HG02763 (cell line): ENCODE data around the gene PDIA6.

ENCODE experiments used
- ATAC-seq: cut with Tn5 transposase; IDR thresholded peaks from one replicate; pipeline ENCODE4 v1.9.1; 2021; ENCODE audit warnings: mild to moderate bottlenecking, moderate library complexity; ENCODE audit not compliant: unreplicated experiment

The PDIA6 gene, protein sequence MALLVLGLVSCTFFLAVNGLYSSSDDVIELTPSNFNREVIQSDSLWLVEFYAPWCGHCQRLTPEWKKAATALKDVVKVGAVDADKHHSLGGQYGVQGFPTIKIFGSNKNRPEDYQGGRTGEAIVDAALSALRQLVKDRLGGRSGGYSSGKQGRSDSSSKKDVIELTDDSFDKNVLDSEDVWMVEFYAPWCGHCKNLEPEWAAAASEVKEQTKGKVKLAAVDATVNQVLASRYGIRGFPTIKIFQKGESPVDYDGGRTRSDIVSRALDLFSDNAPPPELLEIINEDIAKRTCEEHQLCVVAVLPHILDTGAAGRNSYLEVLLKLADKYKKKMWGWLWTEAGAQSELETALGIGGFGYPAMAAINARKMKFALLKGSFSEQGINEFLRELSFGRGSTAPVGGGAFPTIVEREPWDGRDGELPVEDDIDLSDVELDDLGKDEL

DNA sequence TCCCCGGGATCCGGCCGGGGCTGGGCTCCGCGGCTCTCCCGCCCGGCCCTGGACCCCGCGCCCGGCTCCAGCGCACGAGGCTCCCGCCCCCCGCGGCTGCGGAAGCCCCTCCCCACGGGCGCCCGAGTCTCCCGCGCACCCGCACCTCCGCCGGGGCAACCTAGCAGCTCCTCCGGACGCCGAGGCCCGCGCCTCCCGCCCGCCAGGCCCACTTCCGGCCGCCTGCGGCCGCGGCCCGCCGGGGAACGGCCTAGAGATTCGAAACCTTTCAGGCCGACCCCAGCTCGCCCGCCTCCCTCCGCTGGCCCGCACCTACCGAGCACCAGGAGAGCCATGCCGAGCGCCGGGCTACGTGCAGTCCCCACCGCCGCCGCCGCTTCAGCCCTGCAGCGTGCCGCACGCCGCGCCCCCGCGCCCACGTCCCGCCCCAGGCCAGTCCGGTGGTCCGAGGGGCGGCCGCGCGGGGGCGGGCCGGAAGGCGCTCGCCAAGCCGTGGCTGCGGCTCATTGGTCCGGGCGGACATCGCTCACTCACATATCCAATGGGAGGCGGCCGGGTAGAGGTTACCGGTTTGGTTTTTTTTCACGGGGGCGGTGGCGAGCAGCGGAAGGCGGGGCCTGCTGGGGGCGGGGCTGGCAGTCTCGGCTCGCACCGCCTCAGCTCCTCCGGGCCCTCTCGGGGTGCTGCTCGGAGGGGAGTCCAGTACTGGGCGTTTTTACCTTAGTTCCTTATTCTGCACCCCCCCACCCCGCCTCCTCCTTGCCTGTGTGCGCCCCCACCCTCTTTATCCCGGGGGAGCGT lies at the start of gene PDIA6:
Gene PDIA6, minus strand, starts transcription at position 424 of the 801 bp plus-strand sequence. Its CDS starts 89 bp downstream, at position 335.
- ATAC-seq = peak; percentile 94

DNA sequence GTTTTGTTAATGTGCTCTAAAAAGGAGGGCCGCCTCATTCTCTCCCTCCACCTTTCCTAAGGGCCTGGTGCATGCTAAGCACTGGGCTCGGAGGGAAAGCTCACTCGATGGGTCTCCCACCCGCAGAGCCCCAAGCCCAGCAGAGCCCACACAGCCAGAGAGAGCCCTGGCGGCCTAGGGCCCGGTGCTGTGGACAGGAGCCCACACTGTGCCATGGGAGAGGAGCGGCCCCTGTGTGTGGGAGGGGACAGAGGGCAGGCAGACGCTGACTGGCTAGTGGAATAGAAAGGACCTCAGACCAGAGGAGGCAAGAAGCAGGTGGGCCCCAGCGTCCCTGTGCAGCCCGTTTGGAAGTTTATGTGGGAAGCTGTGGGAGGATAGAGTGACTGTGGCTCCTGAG lies 49.7 kb upstream of the PDIA6 start:
- ATAC-seq = no peak

DNA sequence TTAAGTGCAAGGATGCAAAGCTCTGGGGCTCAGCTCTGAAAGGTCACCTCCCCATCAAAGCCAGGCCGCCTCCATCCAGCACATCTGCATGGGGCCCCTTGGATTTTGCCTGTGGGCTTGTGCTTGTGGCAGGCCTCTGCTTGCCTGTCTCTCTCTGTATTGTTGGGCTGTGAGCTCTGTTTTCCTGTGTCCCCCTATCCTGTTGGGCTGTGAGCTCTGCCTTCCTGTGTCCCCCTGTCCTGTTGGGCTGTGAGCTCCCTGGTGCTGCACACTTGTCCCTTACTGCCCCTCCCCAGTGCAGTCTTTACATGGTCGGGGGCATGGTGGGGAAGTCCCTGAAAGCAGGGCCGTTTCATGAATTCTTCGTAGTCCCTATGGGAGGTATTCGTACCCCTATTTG lies 49.2 kb upstream of the PDIA6 start:
- no peak for ATAC-seq

DNA sequence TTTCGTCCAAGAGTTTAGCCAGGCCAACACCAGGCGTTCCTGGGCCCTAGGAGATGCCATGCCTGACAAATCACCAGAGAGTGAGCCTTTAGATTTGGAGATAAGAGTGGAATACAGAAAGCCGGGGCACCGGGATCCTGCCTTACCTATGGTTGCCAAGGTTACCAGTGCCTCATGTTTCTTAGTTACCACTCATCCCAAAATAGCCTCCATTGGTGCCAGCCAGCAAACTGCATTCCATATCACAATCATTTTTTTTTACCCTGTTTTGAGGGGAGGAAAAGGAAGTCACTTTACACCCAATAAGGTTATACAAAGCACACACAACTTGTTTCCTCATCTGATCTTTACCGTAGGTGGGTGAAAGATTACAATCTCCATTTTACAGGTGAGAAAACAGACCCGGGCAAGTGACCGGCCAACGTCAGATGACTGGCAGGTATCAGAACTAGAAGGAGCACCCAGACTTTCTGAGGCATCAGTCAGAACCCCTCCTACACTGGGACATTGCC lies 48.3 kb upstream of the PDIA6 start:
- ATAC-seq = no peak

DNA sequence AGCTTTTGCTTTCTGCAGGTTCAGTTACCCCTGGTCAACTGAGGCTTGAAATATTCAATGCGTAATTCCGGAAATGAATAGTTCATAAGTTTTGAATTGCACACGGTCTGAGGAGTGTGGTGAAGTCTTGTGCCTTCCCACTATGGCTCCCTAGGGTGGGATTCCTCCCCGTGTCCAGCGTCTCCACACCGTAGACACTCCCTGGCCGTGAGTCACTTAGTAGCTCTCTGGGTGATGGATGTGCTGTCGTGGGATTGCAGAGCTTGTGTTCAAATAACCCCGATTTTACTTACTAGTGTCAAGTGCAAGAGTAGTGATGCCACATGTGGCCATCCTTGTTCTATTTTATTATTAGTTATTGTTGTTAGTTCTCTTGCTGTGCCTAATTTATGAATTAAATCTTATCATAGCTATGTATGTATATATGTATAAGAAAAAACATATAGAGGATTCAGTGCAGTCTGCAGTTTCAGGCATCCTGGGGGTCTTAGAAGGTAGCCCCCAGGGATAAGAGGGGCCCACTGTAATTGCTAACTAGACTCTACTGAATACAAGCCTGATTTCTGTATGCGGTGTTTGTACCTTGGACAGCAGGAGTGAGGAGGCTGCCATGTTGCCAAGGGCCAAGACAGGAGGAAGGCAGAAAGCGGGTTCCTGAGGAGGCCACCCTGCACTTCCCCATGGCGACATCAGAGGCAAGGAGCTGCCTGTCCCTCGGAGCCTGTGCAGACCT lies 47.7 kb upstream of the PDIA6 start:
- no peak for ATAC-seq

DNA sequence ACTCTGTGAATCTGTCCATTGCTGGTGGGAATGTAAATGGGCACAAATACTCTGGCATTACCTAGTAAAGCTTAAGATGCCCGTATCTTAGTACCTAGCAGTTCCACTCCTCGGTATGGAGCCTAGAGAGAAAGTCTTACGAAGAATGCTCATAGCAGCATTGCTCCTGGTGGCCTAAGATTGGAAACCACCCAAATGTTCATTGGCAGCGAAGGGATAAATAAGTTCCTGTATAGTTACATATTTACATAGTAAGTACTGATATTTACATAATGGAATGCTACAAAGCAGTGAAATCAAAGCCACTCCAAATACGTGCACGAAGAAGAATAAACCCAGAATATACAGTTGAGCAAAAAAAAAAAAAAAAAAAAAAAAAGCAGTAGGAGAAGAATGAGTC lies 46.7 kb upstream of the PDIA6 start:
- ATAC-seq = no peak

DNA sequence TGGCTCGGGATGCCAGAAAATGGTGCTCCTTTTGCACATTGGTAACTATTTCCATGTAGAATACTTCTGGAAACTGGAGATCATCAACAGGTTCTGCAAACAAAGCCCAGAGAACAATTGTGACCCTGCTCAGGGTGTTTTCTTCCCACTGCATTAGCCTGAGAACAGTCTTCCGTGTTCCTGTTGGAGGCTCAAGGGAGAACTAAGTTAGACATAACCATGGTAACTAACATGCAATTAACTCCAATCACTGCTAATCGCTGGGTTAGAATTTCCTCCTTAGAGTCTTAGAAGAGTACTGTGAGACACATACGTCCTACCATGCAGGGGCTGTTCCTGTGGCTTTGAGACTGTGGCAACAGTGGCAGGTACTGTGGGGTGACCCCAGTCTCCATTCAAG lies 36.0 kb upstream of the PDIA6 start:
- ATAC-seq = no peak

DNA sequence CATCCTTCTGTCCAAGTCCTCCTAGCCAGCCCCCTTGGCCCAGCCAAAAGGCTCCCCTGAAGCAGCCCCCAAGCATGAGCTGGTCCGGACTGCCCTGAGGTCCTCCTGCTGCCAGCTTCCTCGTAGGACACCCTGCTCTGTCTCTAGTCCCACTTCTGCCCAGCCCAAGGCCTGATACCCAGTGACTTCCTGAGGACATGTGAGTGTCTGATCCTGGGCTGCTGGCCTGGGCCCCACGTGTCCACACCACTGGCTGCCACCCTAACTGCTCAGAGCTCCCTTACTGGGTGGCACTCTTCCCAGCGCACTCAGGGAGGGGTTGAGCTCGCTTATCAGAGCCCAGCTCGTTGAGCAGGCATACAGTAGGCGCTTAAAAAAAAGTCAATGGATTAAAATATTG lies 34.4 kb upstream of the PDIA6 start:
- no peak for ATAC-seq

DNA sequence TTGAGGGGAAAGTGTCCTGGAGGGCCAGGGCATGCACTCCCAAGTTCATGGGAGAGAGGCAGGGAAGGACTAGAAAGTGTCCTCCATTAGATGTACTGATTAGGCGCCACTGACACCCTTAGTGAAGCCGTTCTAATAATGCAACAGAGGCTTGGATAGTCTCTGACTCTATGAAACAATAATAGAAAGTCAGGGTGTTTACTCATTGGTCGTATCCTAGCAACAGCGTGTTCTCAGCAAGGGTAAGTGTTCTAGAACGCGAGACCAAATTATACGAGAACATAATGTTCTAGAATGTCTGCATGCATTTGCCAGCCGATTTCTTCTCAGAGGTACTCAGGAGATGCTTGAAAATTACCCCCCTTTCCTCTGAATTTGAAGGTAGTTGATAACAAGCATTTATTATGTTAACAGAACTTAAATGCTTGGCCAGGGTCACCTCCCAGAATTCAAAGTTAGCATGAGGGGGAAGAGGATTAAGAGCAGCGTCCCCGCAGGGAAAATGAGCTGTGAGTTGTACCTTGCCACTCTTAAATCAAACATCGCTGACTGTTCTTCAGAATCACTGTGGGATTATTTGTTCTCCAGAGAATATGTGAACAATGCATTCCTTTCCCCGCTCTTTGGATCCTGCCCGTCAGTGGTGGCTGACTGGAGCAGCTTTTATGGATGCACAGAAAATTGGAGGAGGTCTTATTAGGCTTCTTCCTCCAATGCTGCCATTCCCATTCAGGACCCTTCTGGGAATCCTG lies 33.7 kb upstream of the PDIA6 start:
- no peak for ATAC-seq

DNA sequence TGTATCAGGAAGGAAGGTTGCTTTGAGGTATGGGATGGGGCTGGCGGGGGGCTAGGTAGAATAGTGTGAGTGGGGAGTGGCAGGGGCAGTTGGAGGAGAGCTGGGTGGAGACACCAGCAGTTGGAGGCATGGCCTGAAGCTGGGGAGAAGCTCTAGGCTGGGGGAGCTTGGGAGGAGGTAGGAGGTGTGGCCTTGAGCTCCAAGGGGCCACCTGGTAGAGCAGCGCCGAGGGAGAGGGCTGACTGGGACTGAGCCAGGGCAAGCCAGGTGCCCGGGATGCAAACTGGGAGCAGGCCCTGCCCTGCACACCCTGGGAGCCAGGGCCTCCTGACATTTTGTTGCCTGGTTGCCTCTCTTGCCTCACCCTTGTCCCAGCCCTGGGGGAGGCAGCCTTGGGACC lies 33.1 kb upstream of the PDIA6 start:
- no peak for ATAC-seq

DNA sequence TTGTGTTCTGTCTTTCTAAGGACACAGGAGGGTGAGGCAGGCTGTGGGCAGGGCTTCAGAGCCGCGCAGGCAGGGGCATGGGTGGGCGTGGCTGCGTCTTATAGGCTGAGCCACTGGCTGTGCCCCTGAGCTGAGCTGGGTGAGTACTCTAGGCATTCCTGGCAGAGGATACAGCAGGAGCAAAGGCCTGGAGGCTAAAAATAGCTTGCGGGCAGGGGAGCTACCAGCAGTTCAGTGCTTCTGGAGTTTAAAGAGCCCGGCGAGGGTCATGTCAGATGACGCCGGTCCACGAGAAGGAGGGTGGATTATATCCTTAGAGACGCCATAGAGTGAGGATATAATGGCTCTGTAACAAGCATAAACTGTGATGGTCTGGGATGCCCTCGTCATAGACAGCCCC lies 31.5 kb upstream of the PDIA6 start:
- no peak for ATAC-seq

DNA sequence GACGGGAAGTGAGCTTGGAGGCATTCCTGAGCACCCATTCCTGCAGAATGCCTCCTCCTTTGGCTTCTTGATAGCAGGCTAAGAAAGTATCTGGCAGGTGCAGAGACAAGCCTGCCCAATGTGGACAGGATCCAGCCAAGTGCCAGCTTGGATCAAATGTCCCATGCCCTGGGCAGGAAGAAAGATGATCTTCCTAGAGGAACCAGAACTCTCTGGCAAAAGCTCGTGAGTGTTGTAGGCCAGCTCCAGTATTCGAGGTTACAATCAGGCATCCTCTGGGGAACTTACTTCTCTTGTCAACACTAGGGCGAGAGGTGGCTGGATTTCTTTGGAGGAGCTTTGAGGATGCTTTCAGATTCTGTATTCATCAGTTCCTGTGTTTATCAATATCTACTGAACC lies 29.9 kb upstream of the PDIA6 start:
- no peak for ATAC-seq

DNA sequence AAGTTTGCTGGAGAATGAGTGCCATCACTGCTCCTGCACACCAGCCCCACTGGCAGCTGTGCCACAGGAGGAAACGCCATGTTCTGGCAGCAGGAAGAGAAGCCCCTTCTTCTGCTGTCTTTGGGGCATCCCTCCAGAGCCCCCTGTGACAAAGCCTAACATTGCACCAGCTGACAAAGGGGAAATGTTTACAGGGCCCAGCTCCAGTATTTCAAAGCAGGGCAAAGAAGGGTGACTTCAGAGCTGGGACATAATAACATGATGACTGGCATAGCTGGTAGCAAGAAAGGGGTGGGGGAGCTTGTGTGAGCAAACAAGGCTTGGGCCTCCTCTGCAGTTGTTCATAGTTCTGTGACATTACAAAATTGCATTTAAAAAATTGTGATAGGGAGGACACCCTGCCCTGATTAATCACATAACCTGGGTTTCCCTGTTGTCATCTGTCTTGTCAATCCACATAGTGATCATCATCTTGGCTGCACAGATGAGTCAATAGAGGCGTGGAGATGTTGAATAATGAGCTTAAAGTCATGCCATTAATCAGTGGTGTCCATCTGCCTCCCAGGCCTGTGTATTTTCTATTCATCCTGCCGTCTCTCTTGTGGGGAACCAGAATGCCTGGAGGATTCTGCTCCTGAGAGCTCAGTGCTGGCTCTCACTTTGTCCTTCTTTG lies 29.1 kb upstream of the PDIA6 start:
- no peak for ATAC-seq

DNA sequence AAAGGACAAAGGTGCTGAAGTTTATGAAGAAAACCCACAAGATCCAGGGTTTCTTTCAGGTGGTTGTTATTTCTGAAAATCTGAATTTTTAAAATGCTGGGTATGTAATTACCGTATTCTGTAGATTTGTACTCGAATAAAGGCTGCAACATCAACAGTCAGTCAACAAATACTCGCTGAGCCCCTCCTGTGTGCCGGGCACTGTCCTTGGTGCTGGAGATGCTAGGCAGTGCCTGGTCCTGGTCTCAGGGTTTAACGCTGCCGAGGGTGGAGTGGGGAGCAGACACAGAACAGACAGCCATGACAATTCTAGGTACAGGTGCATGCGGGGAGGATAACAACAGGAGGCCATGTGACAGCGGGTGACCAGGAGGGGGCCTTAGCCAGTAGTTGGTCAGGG lies 27.2 kb upstream of the PDIA6 start:
- no peak for ATAC-seq

DNA sequence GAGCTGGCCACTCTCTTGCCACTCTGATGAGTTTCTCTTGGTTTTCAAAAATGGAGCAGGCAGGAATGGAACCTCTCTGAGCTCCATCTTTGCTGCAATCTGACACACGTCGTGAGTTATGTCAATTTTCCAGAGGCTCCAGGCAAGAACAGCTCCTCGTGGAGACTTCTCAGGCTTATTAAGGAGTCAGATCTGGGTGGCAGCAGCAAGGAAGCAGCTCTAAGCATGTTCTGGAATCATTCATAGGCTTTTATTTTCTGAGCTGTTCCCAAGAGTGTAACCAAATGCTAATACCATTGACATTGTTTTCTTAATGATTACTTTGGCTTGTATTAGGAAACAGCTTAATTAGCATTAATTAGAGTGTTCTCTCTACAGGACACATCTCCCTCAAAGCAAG lies 26.1 kb upstream of the PDIA6 start:
- ATAC-seq = no peak

DNA sequence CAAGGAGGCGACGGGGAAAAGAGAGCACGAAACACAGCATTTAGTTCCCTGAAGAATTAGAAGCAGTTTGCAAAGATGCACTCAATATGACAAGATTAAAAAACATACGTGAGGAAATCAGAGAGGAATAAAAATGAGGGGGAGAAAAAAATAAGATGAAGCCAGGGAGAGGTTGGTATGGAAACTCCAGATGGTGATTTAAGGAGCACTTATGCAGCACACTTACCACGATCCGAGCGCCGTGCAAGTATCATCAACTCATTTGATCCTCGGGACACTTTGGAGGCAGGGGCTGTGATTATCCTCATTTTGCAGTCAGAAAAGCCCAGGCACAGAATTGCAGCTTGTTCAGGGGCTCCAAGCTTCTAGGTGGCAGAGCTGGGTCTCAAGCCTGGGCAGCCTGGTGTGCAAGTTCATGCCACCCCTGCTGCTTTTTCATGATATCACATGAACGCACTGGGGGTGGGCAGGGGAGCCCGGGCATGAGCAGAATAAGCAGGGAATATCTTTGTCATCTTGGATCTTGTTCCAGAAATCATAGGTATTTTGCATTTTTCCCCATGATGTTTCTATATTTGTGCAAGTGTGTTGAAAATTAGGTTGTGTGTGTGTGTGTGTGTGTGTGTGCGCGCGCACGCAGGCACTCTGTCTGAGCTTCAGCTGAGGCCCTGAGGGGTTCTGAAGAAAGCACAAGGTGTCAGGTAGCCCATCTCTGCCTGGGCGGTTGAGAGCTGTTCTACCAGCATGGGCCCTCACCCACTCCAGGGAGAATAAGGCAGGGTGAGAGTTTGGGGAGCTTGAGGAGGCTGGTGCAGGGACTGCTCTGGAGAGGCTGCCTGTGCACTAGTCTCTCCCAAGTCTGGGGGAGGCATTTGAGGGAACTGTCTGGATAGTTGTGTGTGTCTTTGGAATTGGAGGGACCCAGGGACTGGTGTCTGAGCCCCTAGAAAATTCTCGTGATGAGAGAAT lies 25.0 kb upstream of the PDIA6 start:
- no peak for ATAC-seq

DNA sequence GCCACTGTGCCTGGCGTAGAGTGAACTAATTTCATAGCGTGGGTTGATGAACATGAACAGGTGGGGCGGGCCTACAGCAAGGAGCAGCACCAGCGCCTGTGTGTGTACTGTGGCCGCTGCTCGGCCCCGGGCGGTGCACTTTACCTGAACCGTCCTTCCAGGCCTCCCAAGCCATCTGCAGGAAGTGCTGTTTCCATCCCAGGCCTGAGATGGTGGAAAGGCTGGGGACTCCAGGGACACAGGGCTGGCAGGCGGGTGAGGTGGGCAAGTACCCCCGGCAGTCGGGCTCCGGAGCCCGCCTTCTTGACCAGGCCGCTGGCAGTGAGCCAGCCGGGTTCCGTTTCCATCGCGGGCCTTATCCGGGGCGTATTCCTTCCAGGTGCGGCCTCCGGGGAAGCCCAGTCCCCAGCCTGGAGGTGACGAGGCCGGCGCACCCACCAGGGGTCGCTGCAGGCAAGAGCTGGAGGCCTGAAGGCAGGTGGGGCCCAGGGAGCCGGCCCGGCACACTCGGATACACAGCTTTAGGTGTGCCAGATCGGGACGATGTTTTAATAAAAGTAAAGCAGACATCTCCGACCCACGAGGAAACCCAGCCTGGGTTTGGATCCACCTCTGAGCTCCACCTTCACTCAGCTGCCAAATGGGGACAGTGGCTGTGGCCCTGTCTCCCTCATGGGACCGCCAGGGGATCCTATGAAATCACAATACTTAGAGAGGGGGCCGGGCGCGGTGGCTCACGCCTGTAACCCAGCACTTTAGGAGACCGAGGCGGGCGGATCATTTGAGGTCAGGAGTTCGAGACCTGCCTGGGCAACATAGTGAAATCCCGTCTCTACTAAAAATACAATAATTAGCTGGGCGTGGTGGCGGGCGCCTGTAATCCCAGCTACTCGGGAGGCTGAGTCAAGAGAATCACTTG lies 22.7 kb upstream of the PDIA6 start:
- ATAC-seq = peak; percentile 65
